C4-2B (cell line): ENCODE measurements around the gene NPEPL1.

Source experiments
- ZFX ChIP-seq: fragments of 450-650 bp; IDR thresholded peaks from 2 replicates; pipeline ENCODE4 v1.6.1; 2017
- TF ChIP-seq, protein P1 (sequence below): fragments of 450-650 bp; conservative IDR thresholded peaks from 2 replicates; pipeline ENCODE4 v1.5.1; 2017; ENCODE audit warnings: mild to moderate bottlenecking

DNA sequence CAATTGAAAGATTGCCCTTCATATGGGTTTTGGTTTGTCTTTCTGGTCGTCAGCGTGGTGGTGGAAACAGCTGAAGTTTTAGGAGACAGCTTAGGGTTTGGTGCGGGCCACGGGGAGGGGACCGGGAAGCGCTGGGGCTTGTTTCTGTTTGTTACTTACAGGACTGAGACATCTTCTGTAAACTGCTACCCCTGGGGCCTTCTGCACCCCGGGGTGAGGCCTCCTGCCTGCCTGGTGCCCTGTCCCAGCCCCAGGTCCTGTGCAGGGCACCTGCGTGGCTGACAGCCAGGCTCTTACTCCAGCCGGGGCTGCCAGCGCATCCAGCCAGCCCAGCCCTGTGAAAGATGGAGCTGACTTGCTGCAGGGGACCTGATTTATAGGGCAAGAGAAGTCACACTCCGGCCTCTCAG is 22.8 kb downstream of the NPEPL1 start:
- TF ChIP-seq, protein P1, sequence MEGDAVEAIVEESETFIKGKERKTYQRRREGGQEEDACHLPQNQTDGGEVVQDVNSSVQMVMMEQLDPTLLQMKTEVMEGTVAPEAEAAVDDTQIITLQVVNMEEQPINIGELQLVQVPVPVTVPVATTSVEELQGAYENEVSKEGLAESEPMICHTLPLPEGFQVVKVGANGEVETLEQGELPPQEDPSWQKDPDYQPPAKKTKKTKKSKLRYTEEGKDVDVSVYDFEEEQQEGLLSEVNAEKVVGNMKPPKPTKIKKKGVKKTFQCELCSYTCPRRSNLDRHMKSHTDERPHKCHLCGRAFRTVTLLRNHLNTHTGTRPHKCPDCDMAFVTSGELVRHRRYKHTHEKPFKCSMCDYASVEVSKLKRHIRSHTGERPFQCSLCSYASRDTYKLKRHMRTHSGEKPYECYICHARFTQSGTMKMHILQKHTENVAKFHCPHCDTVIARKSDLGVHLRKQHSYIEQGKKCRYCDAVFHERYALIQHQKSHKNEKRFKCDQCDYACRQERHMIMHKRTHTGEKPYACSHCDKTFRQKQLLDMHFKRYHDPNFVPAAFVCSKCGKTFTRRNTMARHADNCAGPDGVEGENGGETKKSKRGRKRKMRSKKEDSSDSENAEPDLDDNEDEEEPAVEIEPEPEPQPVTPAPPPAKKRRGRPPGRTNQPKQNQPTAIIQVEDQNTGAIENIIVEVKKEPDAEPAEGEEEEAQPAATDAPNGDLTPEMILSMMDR, result no peak
- TF ChIP-seq ZFX, result no peak
